OCI-LY1 (cell line): ENCODE measurements around the gene DRG1.
"Not testable (repeated sequence)": the region's sequence is repeated elsewhere in the genome, so short reads cannot be mapped to it uniquely, and the experiment has no call there.

Source experiments
- EZH2 ChIP-seq: fragments of 200-600 bp; sonication (generic), shearing (Covaris generic); IDR thresholded peaks from 2 replicates; pipeline ENCODE4 v1.8.0; 2017; ENCODE audit warnings: borderline replicate concordance, mixed run types, mild to moderate bottlenecking, antibody characterized with exemption, low read length, moderate library complexity, mixed read lengths
- TF ChIP-seq, protein P1 (sequence below): fragments of 200-600 bp; sonication (generic), shearing (Covaris generic); IDR thresholded peaks from 2 replicates; pipeline ENCODE4 v1.5.1; 2017; ENCODE audit warnings: mild to moderate bottlenecking, antibody characterized with exemption, low read length, moderate library complexity, mixed read lengths

DNA sequence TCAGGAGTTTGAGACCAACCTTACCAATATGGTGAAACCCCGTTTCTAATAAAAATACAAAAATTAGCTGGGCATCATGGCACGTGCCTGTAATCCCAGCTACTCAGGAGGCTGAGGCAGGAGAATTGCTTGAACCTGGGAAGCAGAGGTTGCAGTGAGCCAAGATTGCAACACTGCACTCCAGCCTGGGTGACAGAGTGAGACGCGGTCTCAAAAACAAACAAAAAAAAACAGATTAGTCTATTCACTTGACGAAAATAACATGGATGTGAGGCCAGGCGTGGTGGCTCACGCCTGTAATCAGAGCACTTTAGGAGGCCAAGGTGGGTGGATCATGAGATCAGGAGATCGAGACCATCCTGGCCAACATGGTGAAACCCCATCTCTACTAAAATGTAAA lies 83.1 kb downstream of the DRG1 start:
- TF ChIP-seq, protein P1, sequence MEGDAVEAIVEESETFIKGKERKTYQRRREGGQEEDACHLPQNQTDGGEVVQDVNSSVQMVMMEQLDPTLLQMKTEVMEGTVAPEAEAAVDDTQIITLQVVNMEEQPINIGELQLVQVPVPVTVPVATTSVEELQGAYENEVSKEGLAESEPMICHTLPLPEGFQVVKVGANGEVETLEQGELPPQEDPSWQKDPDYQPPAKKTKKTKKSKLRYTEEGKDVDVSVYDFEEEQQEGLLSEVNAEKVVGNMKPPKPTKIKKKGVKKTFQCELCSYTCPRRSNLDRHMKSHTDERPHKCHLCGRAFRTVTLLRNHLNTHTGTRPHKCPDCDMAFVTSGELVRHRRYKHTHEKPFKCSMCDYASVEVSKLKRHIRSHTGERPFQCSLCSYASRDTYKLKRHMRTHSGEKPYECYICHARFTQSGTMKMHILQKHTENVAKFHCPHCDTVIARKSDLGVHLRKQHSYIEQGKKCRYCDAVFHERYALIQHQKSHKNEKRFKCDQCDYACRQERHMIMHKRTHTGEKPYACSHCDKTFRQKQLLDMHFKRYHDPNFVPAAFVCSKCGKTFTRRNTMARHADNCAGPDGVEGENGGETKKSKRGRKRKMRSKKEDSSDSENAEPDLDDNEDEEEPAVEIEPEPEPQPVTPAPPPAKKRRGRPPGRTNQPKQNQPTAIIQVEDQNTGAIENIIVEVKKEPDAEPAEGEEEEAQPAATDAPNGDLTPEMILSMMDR = not testable (repeated sequence)
- TF ChIP-seq EZH2 = not testable (repeated sequence)
